RWPE2 (cell line): ENCODE measurements around the gene RPTOR.

Source experiments
- ATAC-seq: fragments of 200-7000 bp; cut with Tn5 transposase; 3 replicates; pipeline ENCODE4 v1.9.1; 2021; ENCODE audit warnings: low read depth
- DNase-seq: peaks from one replicate; pipeline ENCODE4 v3.0.0-alpha.2; 2020; ENCODE audit warnings: low spot score
- H3K27ac ChIP-seq: fragments of 450-650 bp; 2 replicates; pipeline ENCODE4 v1.5.1; 2017; ENCODE audit warnings: mild to moderate bottlenecking; ENCODE audit not compliant: poor library complexity, severe bottlenecking
- H3K27me3 ChIP-seq: fragments of 250-450 bp; sonication (Bioruptor Pico); 2 replicates; pipeline ENCODE4 v1.5.1; 2021; ENCODE audit warnings: mild to moderate bottlenecking, moderate library complexity; ENCODE audit not compliant: insufficient read depth, poor library complexity, severe bottlenecking
- H3K36me3 ChIP-seq: fragments of 250-450 bp; sonication (Bioruptor Pico); 2 replicates; pipeline ENCODE4 v1.5.1; 2020; ENCODE audit warnings: low read depth, mild to moderate bottlenecking, moderate library complexity
- H3K4me1 ChIP-seq: fragments of 250-450 bp; sonication (Bioruptor Pico); 2 replicates; pipeline ENCODE4 v1.5.1; 2021; ENCODE audit warnings: mild to moderate bottlenecking, moderate library complexity; ENCODE audit not compliant: insufficient read depth, poor library complexity, severe bottlenecking
- H3K4me3 ChIP-seq: fragments of 250-450 bp; sonication (Bioruptor Pico); 2 replicates; pipeline ENCODE4 v1.5.1; 2021; ENCODE audit warnings: mild to moderate bottlenecking, moderate library complexity; ENCODE audit not compliant: severe bottlenecking
- H3K9me3 ChIP-seq: fragments of 250-450 bp; sonication (Bioruptor Pico); 2 replicates; pipeline ENCODE4 v1.5.1; 2021; ENCODE audit warnings: mild to moderate bottlenecking, moderate library complexity; ENCODE audit not compliant: severe bottlenecking
- CTCF ChIP-seq: fragments of 450-650 bp; IDR thresholded peaks from one replicate; pipeline ENCODE4 v1.5.1; 2017; ENCODE audit warnings: mild to moderate bottlenecking, moderate library complexity; ENCODE audit not compliant: poor library complexity, severe bottlenecking

RPTOR gene

GRCh38 chr17:80770881-80771611 lies 226.4 kb downstream of the RPTOR start:
- H3K9me3 ChIP-seq = no peaks in the 10 kb centered on the region
- no peak overlapping the region for H3K27ac ChIP-seq
- H3K4me1 ChIP-seq = no peaks in the 10 kb centered on the region
- DNase-seq = peak; percentile 67
- no peaks in the 10 kb centered on the region for H3K27me3 ChIP-seq
- no peak overlapping the region for H3K4me3 ChIP-seq
- no peak; the same call in 2 of the 3 replicates for ATAC-seq
- no peak for TF ChIP-seq CTCF
- H3K36me3 ChIP-seq = no peaks in the 10 kb centered on the region; the same call in 1 of the 2 replicates

GRCh38 chr17:80771612-80772005 lies 227.0 kb downstream of the RPTOR start:
- no peak for TF ChIP-seq CTCF
- ATAC-seq (no peak), DNase-seq (no peak)
- no peak overlapping the region for H3K4me3 ChIP-seq
- no peaks in the 10 kb centered on the region for H3K27me3 ChIP-seq
- no peaks in the 10 kb centered on the region for H3K9me3 ChIP-seq
- no peaks in the 10 kb centered on the region for H3K4me1 ChIP-seq
- no peak overlapping the region for H3K27ac ChIP-seq
- peaks cover 3% of the 10 kb centered on the region for H3K36me3 ChIP-seq

- Histone ChIP-seq H3K27me3 (no peaks in the 10 kb centered on the region), H3K9me3 (no peaks in the 10 kb centered on the region), H3K27ac (no peak overlapping the region), H3K4me1 (no peaks in the 10 kb centered on the region), H3K4me3 (no peak overlapping the region), H3K36me3 (peaks cover 6% of the 10 kb centered on the region)
- no peak for ATAC-seq
- no peak for DNase-seq
- no peak for TF ChIP-seq CTCF
Measured at GRCh38 chr17:80772906-80773242, 228.2 kb downstream of the RPTOR start.

GRCh38 chr17:80773243-80773991 lies 228.8 kb downstream of the RPTOR start:
- Histone ChIP-seq H3K27ac (no peak overlapping the region), H3K36me3 (peaks cover 6% of the 10 kb centered on the region)
- no peak for ATAC-seq

More at GRCh38 chr17:80773243-80773991, 228.8 kb downstream of the RPTOR start:
- Histone ChIP-seq H3K4me1 (no peaks in the 10 kb centered on the region), H3K4me3 (no peak overlapping the region), H3K9me3 (no peaks in the 10 kb centered on the region), H3K27me3 (no peaks in the 10 kb centered on the region)
- DNase-seq = no peak
- TF ChIP-seq CTCF = no peak
